Heart left ventricle (tissue), 13 donors: ENCODE data around the gene ERBB2.

Source experiments
- CTCF ChIP-seq, 12 donors: fragments of 200-600 bp; sonication (generic) in 4 of 12; IDR thresholded peaks; one replicate each; pipeline versions ENCODE4 v1.5.0 to v1.8.0; 2018 to 2022; ENCODE audit warnings: antibody characterized with exemption in 12 of 12, mild to moderate bottlenecking in 5 of 12
- POLR2A ChIP-seq, 2 donors: fragments of 450-650 bp; IDR thresholded peaks; one replicate each; pipeline ENCODE4 v1.6.1; 2017; ENCODE audit warnings: antibody characterized with exemption in 2 of 2, mild to moderate bottlenecking in 2 of 2, moderate library complexity in 2 of 2
- donor health status: ischemic (EF 13 %, LVEDD 7.1; RV severe dilation, severe dysfunction).
- donor health status: DM: no; HTN: yes; CAD: no.
- donor health status: DM: no; HTN: no; CAD: no.
- donor health status: ischemic (EF 25% LVEDD 6.9; RV normal size, moderate dysfunction).
- donor health status: ischemic (EF 25% LVEDD 5.7; RV mildly dilated, moderate dysfunction).
- donor health status: ischemic (EF 35%, LVEDD 5.7; RV mildly dilated, moderate dysfunction).
- donor health status: nonischemic (EF 11% LVEDD 7.7; RV severe dilation, severe dysfunction).
- donor health status: DM: yes; HTN: yes; CAD: no.
- donor health status: PGD.
- donor health status: ischemic (EF 29% LVEDD 5.4; RV normal size, mild dysfunction).
- donor health status: nonischemic (EF 23%, LVEDD 6.1; RV moderate dilation, normal function).

- TF ChIP-seq CTCF (IDR thresholded peaks at IDR 0.05) = no peak
- TF ChIP-seq POLR2A (IDR thresholded peaks at IDR 0.05) = no peak
These were observed 9.6 kb downstream of the ERBB2 start for GRCh38 chr17:39709319-39709997.
